Mesendoderm (in vitro differentiated cells): Measurements from ENCODE around the gene PRDM15.

Experiments used
- DNase-seq: peaks from one replicate; pipeline ENCODE4 v3.0.0; 2013
- H2AK5ac ChIP-seq: 2 replicates; pipeline ENCODE4 v1.6.1; 2013; ENCODE audit warnings: low read length, inconsistent platforms
- H2BK120ac ChIP-seq: 2 replicates; pipeline ENCODE4 v1.6.1; 2013; ENCODE audit warnings: low read depth, mild to moderate bottlenecking, low read length, moderate library complexity, mixed read lengths
- H2BK15ac ChIP-seq: replicated peaks from 2 replicates; pipeline ENCODE4 v1.6.1; 2013; ENCODE audit warnings: low read depth, mild to moderate bottlenecking, moderate library complexity
- H2BK5ac ChIP-seq: 2 replicates; pipeline ENCODE4 v1.6.1; 2013; ENCODE audit warnings: low read length, inconsistent platforms
- H3K18ac ChIP-seq: 2 replicates; pipeline ENCODE4 v1.6.1; 2013; ENCODE audit warnings: mild to moderate bottlenecking, low read length, mixed read lengths
- H3K23ac ChIP-seq: one replicate; pipeline ENCODE4 v1.6.1; 2013; ENCODE audit warnings: low read length
- H3K27ac ChIP-seq: 2 replicates; pipeline ENCODE4 v1.5.1; 2013; ENCODE audit warnings: low read depth, mild to moderate bottlenecking, inconsistent platforms, low read length, moderate library complexity
- H3K27me3 ChIP-seq: 2 replicates; pipeline ENCODE4 v1.6.1; 2013; ENCODE audit warnings: low read length, control low read depth, mild to moderate bottlenecking, inconsistent platforms; ENCODE audit not compliant: insufficient read depth, poor library complexity
- H3K36me3 ChIP-seq: 2 replicates; pipeline ENCODE4 v1.6.1; 2013; ENCODE audit warnings: low read length, inconsistent platforms; ENCODE audit not compliant: control insufficient read depth, insufficient read depth
- H3K4ac ChIP-seq: one replicate; pipeline ENCODE4 v1.6.1; 2013; ENCODE audit warnings: low read depth, mild to moderate bottlenecking, low read length, moderate library complexity
- H3K4me1 ChIP-seq: 2 replicates; pipeline ENCODE4 v1.6.1; 2013; ENCODE audit warnings: low read depth, low read length, inconsistent platforms; ENCODE audit not compliant: control insufficient read depth
- H3K4me2 ChIP-seq: 2 replicates; pipeline ENCODE4 v1.6.1; 2013; ENCODE audit warnings: low read length
- H3K4me3 ChIP-seq: 2 replicates; pipeline ENCODE4 v1.5.1; 2013; ENCODE audit warnings: mild to moderate bottlenecking, low read length
- H3K56ac ChIP-seq: one replicate; pipeline ENCODE4 v1.6.1; 2013; ENCODE audit warnings: low read length
- H3K79me1 ChIP-seq: 2 replicates; pipeline ENCODE4 v1.6.1; 2013; ENCODE audit warnings: low read length, inconsistent platforms
- H3K79me2 ChIP-seq: 2 replicates; pipeline ENCODE4 v1.6.1; 2013; ENCODE audit warnings: mild to moderate bottlenecking, low read length; ENCODE audit not compliant: control insufficient read depth, insufficient read depth
- H3K9ac ChIP-seq: 2 replicates; pipeline ENCODE4 v1.6.1; 2013; ENCODE audit warnings: low read length, inconsistent platforms
- H4K5ac ChIP-seq: one replicate; pipeline ENCODE4 v1.6.1; 2013; ENCODE audit warnings: low read length
- H4K8ac ChIP-seq: one replicate; pipeline ENCODE4 v1.6.1; 2013; ENCODE audit warnings: low read depth, mild to moderate bottlenecking, control low read depth, low read length, moderate library complexity
- WGBS: extraction: QIAGEN DNeasy Blood & Tissue Kit; methylation state at CpG from one replicate; pipeline ENCODE4 v1.1.7; 2013; ENCODE audit warnings: low lambda C conversion rate, missing lambda C conversion rate; ENCODE audit not compliant: insufficient coverage; ENCODE audit errors: extremely low coverage; 5-methylcytosine and 5-hydroxymethylcytosine counted together

Gene PRDM15

GRCh38 chr21:41916888-41917433 is 37.8 kb upstream of the PRDM15 start:
- no peak overlapping the region for H2BK5ac ChIP-seq
- no peak overlapping the region for H4K8ac ChIP-seq
- no peaks in the 10 kb centered on the region for H3K36me3 ChIP-seq
- no peak overlapping the region for H3K27ac ChIP-seq
- H3K18ac ChIP-seq = no peak overlapping the region
- H3K27me3 ChIP-seq = no peaks in the 10 kb centered on the region
- no peak overlapping the region for H3K23ac ChIP-seq
- no CpG with 5 or more reads among the region's 3 CpGs for WGBS
- H3K56ac ChIP-seq = no peak overlapping the region
- H3K4me1 ChIP-seq = no peaks in the 10 kb centered on the region
- no peak overlapping the region for H2BK15ac ChIP-seq
- H2AK5ac ChIP-seq = no peak overlapping the region
- no peak overlapping the region for H4K5ac ChIP-seq
- H2BK120ac ChIP-seq = no peak overlapping the region
- H3K79me1 ChIP-seq = no peaks in the 10 kb centered on the region
- no peak overlapping the region for H3K9ac ChIP-seq
- no peak overlapping the region for H3K4ac ChIP-seq
- H3K79me2 ChIP-seq = no peaks in the 10 kb centered on the region
- DNase-seq = no peak
- H3K4me2 ChIP-seq = no peak overlapping the region
- no peak overlapping the region for H3K4me3 ChIP-seq

GRCh38 chr21:41914965-41915364 is 35.8 kb upstream of the PRDM15 start:
- Histone ChIP-seq H3K27ac (no peak overlapping the region), H3K36me3 (no peaks in the 10 kb centered on the region), H4K8ac (no peak overlapping the region), H3K79me1 (no peaks in the 10 kb centered on the region), H2BK120ac (no peak overlapping the region), H3K4ac (no peak overlapping the region), H3K56ac (no peak overlapping the region), H3K23ac (no peak overlapping the region), H2AK5ac (no peak overlapping the region), H2BK15ac (no peak overlapping the region), H3K79me2 (no peaks in the 10 kb centered on the region), H2BK5ac (no peak overlapping the region), H3K27me3 (no peaks in the 10 kb centered on the region), H3K4me3 (no peak overlapping the region), H3K4me2 (no peak overlapping the region), H3K9ac (no peak overlapping the region), H4K5ac (no peak overlapping the region), H3K18ac (no peak overlapping the region), H3K4me1 (no peaks in the 10 kb centered on the region)
- WGBS = no CpG with 5 or more reads among the region's 6 CpGs
- no peak for DNase-seq

GRCh38 chr21:41914358-41914757 is 35.2 kb upstream of the PRDM15 start:
- H3K4me2 ChIP-seq = no peak overlapping the region
- H3K36me3 ChIP-seq = no peaks in the 10 kb centered on the region
- H3K79me2 ChIP-seq = no peaks in the 10 kb centered on the region
- no peak overlapping the region for H4K5ac ChIP-seq
- H3K4ac ChIP-seq = no peak overlapping the region
- no peak overlapping the region for H2BK120ac ChIP-seq
- H3K23ac ChIP-seq = no peak overlapping the region
- H2AK5ac ChIP-seq = no peak overlapping the region
- WGBS = no CpG with 5 or more reads among the region's 12 CpGs
- no peaks in the 10 kb centered on the region for H3K79me1 ChIP-seq
- H3K27me3 ChIP-seq = no peaks in the 10 kb centered on the region
- no peak overlapping the region for H2BK15ac ChIP-seq
- no peak overlapping the region for H2BK5ac ChIP-seq
- no peak overlapping the region for H3K56ac ChIP-seq
- no peak overlapping the region for H3K27ac ChIP-seq
- no peak overlapping the region for H3K9ac ChIP-seq
- no peak overlapping the region for H3K4me3 ChIP-seq
- no peak overlapping the region for H3K18ac ChIP-seq
- no peak overlapping the region for H4K8ac ChIP-seq
- no peaks in the 10 kb centered on the region for H3K4me1 ChIP-seq
- DNase-seq = no peak

- H3K79me1 ChIP-seq = no peaks in the 10 kb centered on the region
- DNase-seq = no peak
- no peak overlapping the region for H2BK120ac ChIP-seq
- no CpG with 5 or more reads among the region's 9 CpGs for WGBS
- H3K9ac ChIP-seq = no peak overlapping the region
- H3K79me2 ChIP-seq = no peaks in the 10 kb centered on the region
- H3K27me3 ChIP-seq = no peaks in the 10 kb centered on the region
- no peak overlapping the region for H3K18ac ChIP-seq
- no peak overlapping the region for H3K27ac ChIP-seq
- H3K4me3 ChIP-seq = no peak overlapping the region
- H3K36me3 ChIP-seq = no peaks in the 10 kb centered on the region
- H4K8ac ChIP-seq = no peak overlapping the region
- no peak overlapping the region for H3K23ac ChIP-seq
- H3K4me1 ChIP-seq = no peaks in the 10 kb centered on the region
- no peak overlapping the region for H2BK5ac ChIP-seq
- H3K56ac ChIP-seq = no peak overlapping the region
- no peak overlapping the region for H3K4me2 ChIP-seq
- no peak overlapping the region for H4K5ac ChIP-seq
- H2BK15ac ChIP-seq = no peak overlapping the region
- H3K4ac ChIP-seq = no peak overlapping the region
- no peak overlapping the region for H2AK5ac ChIP-seq
Measured at GRCh38 chr21:41913230-41913629, 34.1 kb upstream of the PRDM15 start.

- Histone ChIP-seq H3K4me1 (no peaks in the 10 kb centered on the region), H2BK15ac (no peak overlapping the region), H3K23ac (no peak overlapping the region), H4K5ac (no peak overlapping the region), H2BK5ac (no peak overlapping the region), H2AK5ac (no peak overlapping the region), H3K9ac (no peak overlapping the region), H3K4ac (no peak overlapping the region), H3K36me3 (no peaks in the 10 kb centered on the region), H3K18ac (no peak overlapping the region), H3K27ac (no peak overlapping the region), H3K56ac (no peak overlapping the region), H2BK120ac (no peak overlapping the region), H3K4me3 (no peak overlapping the region), H3K79me2 (no peaks in the 10 kb centered on the region), H3K79me1 (no peaks in the 10 kb centered on the region), H3K27me3 (no peaks in the 10 kb centered on the region), H4K8ac (no peak overlapping the region), H3K4me2 (no peak overlapping the region)
- no CpG with 5 or more reads among the region's 3 CpGs for WGBS
- no peak for DNase-seq
Measured at GRCh38 chr21:41908829-41909228, 29.7 kb upstream of the PRDM15 start.

- Histone ChIP-seq H3K36me3 (no peaks in the 10 kb centered on the region), H2AK5ac (no peak overlapping the region), H3K4me3 (no peak overlapping the region), H3K56ac (no peak overlapping the region), H3K23ac (no peak overlapping the region), H2BK5ac (no peak overlapping the region), H3K9ac (no peak overlapping the region), H3K4me1 (no peaks in the 10 kb centered on the region), H2BK15ac (no peak overlapping the region), H4K5ac (no peak overlapping the region), H3K79me2 (no peaks in the 10 kb centered on the region), H3K18ac (no peak overlapping the region), H3K27me3 (no peaks in the 10 kb centered on the region), H2BK120ac (no peak overlapping the region), H3K27ac (no peak overlapping the region), H4K8ac (no peak overlapping the region), H3K79me1 (no peaks in the 10 kb centered on the region), H3K4me2 (no peak overlapping the region), H3K4ac (no peak overlapping the region)
- DNase-seq = no peak
- no CpG with 5 or more reads among the region's 36 CpGs for WGBS
Measured at GRCh38 chr21:41907496-41908258, 28.5 kb upstream of the PRDM15 start.
